ENCODE results near the gene FAM20A. TPM values are rescaled to one million over a fixed set of nuclear protein-coding genes. Genes with fewer than 3 reads are reported as not detected.
"Not testable (repeated sequence)": the region's sequence is repeated elsewhere in the genome, so short reads cannot be mapped to it uniquely, and the experiment has no call there.

FAM20A gene
- total and polyA plus RNA-seq, 11 donors, result 2.6 to 37.9 (median 8.8) TPM

DNA sequence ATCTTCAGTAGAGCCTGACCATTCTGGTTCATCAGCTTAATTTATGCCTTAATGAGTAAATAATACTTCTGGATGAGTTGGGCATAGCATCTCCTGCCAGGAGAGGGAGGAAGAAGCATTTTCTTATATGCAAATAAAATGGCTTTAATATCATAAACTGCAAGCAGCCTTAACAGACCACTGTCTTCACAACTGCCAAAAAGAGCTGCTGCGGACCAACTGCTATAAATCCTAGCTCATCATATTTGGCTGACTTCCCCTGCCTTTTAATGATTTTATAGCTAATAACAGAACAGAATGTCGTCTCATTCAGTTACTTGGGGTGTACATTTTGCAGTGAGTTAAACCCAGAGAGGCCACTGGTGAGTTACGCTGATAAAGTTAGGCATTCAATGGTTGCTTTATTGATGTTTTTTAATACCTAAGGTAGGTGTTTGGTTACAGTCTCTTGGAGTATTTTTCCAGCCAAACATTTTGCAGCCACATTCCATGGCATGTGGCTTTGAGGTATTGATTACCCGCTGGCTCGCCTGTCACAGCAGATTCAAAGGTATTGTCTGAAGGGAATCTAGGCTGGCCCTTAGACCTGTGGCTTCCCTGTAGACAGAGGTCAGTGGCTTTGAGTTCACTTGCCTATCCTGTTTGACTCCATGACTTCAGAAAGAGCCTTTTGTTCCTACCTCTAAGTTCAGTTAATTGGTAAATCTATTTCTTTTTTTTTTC lies 16.4 kb downstream of the FAM20A start:
- no peaks in the 10 kb centered on the region for H3K27me3 ChIP-seq
- DNase-seq (no peak), ATAC-seq (no peak)
- TF ChIP-seq POLR2A (IDR thresholded peaks at IDR 0.05) (no peak), CTCF (IDR thresholded peaks at IDR 0.05) (no peak)
- WGBS, 4 donors, result 82 to 86% (median 84%) methylated on average over 5 of the region's 5 CpGs
- peaks cover 0 to 34% (median 2%) of the 10 kb centered on the region in 12 donors for H3K4me1 ChIP-seq
- intact Hi-C loops (cut with DNase I), result no loop called here
- H3K36me3 ChIP-seq, result peaks cover 0 to 2% (median 0%) of the 10 kb centered on the region in 9 donors
- no peak overlapping the region for H3K4me3 ChIP-seq
- H3K27ac ChIP-seq, result peak overlapping the region in 1 of 12 donors; percentile 27
- H3K9me3 ChIP-seq, result peaks cover 0 to 14% (median 0%) of the 10 kb centered on the region in 12 donors

DNA sequence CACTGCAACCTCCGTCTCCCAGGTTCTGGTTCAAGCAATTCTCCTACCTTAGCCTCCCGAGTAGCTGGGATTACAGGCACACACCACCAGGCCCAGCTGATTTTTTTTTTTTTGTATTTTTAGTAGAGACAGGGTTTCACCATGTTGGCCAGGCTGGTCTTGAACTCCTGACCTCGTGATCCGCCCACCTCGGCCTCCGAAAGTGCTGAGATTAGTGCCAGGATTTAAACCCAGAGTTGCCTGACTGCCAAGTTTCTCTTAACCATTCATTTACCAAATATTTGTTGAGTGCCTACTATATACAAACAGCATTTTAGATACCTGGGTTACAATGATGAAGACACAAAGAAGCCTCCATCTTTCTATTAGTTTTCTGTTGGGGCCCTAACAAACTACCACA lies 18.3 kb downstream of the FAM20A start:
- H3K36me3 ChIP-seq; intact Hi-C loops (cut with DNase I); H3K9me3 ChIP-seq; H3K4me3 ChIP-seq; ATAC-seq; H3K27me3 ChIP-seq; DNase-seq: not testable (repeated sequence)
- H3K4me1 ChIP-seq, result peaks cover 0 to 52% (median 2%) of the 10 kb centered on the region in 12 donors
- 55 to 71% (median 62%) methylated on average over 6 of the region's 6 CpGs for whole genome bisulfite sequencing, 4 donors
- peak overlapping the region in 1 of 12 donors; percentile 92 for H3K27ac ChIP-seq

DNA sequence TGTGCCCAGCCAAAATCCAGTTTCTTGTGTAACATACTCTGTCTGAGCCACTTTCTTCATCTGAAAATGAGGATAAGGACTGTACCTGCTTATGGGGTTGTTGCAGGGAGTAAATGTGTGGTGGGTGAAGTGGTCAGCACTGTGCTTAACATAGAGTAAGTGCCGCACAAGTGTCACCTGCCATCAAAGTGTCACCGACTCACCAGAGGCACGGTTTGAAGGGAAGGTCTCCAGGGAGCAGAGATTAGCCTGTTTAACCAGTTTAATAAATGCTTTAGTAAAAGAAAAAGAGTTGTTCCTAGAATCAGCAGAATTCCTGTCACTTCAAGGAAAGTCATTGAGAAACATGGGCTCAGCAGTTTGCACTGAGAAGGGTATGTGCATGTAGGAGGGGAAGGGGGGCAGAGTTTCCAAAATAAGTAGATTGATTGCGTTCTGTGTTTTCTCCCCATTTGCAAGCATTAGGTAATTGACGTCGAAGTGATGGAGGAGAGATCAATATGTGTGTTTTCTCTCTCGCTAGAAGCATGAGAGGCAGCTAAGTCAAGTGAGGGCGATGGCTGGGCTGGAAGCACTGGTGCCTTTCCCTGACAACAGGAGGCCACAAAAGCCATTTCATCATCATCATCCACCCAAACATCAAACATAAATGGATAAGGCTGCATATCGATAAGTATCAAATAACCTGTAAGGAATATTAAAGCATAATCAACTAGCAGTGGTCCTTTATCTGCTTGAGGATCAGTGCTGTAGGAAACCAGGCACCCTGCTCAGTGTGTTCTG lies 19.1 kb downstream of the FAM20A start:
- DNase-seq (no peak), ATAC-seq (no peak)
- H3K36me3 ChIP-seq, result no peaks in the 10 kb centered on the region
- H3K4me1 ChIP-seq, result peaks cover 0 to 52% (median 2%) of the 10 kb centered on the region in 12 donors
- 88 to 91% (median 90%) methylated on average over 9 of the region's 9 CpGs for WGBS, 4 donors
- intact Hi-C loops (cut with DNase I), result no loop called here
- TF ChIP-seq POLR2A (IDR thresholded peaks at IDR 0.05) (no peak), CTCF (IDR thresholded peaks at IDR 0.05) (no peak)
- peaks cover 0 to 8% (median 0%) of the 10 kb centered on the region in 12 donors for H3K9me3 ChIP-seq
- H3K27ac ChIP-seq, result peak overlapping the region in 1 of 12 donors; percentile 92
- H3K4me3 ChIP-seq, result no peak overlapping the region
- H3K27me3 ChIP-seq, result no peaks in the 10 kb centered on the region

GRCh38 chr17:68580236-68580770 lies 20.9 kb downstream of the FAM20A start:
- peaks cover 0 to 8% (median 0%) of the 10 kb centered on the region in 12 donors for H3K9me3 ChIP-seq
- intact Hi-C loops (cut with DNase I), result no loop called here
- TF ChIP-seq POLR2A (IDR thresholded peaks at IDR 0.05), result no peak
- no peak for TF ChIP-seq CTCF (IDR thresholded peaks at IDR 0.05)
- H3K4me3 ChIP-seq, result no peak overlapping the region
- peaks cover 0 to 48% (median 2%) of the 10 kb centered on the region in 12 donors for H3K4me1 ChIP-seq
- no peaks in the 10 kb centered on the region for H3K36me3 ChIP-seq
- H3K27me3 ChIP-seq, result no peaks in the 10 kb centered on the region
- 58 to 78% (median 63%) methylated on average over 6 of the region's 6 CpGs for WGBS, 4 donors
- ATAC-seq (peak in 3 of 4 donors; percentile 54 to 86 (median 74)), DNase-seq (peak in 2 of 5 donors; percentile 8 to 41)
- H3K27ac ChIP-seq, result peak overlapping the region in 8 of 12 donors; percentile 4 to 92 (median 26)

Measured in heart left ventricle (tissue), 16 donors.